GM12878 (cell line): ENCODE data around the gene SORT1. TPM values are rescaled to one million over a fixed set of nuclear protein-coding genes. Genes with fewer than 3 reads are reported as not detected.

Source experiments
- ATAC-seq: fragments of 200-7000 bp; cut with Tn5 transposase; 3 replicates; pipeline ENCODE4 v1.9.1; 2020; ENCODE audit warnings: mild to moderate bottlenecking, moderate library complexity
- BruUV-seq: library from RNA; stranded (reverse); fragments of 400-500 nt; replicated peaks from 2 replicates; lab custom pipeline; 2021; lab: Mats Ljungman, UMichigan
- CTCF ChIA-PET: fragments of 300-600 bp; sonication (Branson Sonifier 250); formaldehyde crosslinking; extraction: SDS; loops from one replicate; lab custom pipeline; 2021; ENCODE audit warnings: inconsistent platforms; lab: Yijun Ruan, JAX
- POLR2A ChIA-PET: fragments of 350-600 bp; formaldehyde crosslinking; extraction: SDS; loops from one replicate; lab custom pipeline; 2021; ENCODE audit warnings: inconsistent platforms; lab: Charles Lee
- RAD21 ChIA-PET: fragments of 300-600 bp; sonication (Branson Sonifier 250); formaldehyde crosslinking; loops from one replicate; lab custom pipeline; 2023; ENCODE audit warnings: antibody characterized with exemption; ENCODE audit not compliant: unreplicated experiment; lab: Charles Lee
- SMC1A ChIA-PET: fragments of 300-600 bp; sonication (Branson Sonifier 250); formaldehyde crosslinking; loops from one replicate; lab custom pipeline; 2023; ENCODE audit not compliant: unreplicated experiment, uncharacterized antibody; lab: Charles Lee
- DNase-seq: peaks from one replicate; pipeline ENCODE4 v3.0.0-alpha.2; 2011; ENCODE audit warnings: low read depth, low spot score
- FAIRE-seq: peaks from 3 replicates; lab custom pipeline; 2011; peaks lifted over from hg19 to GRCh38; lab: Jason Lieb, UNC
- H2AFZ ChIP-seq: 2 replicates; pipeline ENCODE4 v1.6.0; 2011; ENCODE audit warnings: low read depth, low read length, control low read depth; ENCODE audit not compliant: control insufficient read depth
- H3K27ac ChIP-seq: 2 replicates; pipeline ENCODE4 v1.5.1; 2011; ENCODE audit warnings: control low read depth; ENCODE audit not compliant: control insufficient read depth, insufficient read depth
- H3K27me3 ChIP-seq, 2 experiments: replicated peaks in 1 of 2; 2 replicates each; pipeline versions ENCODE4 v1.6.0 to v1.6.1; 2011; ENCODE audit warnings: low read length in 1 of 2; ENCODE audit not compliant: control insufficient read depth in 2 of 2, insufficient read depth in 2 of 2
- H3K36me3 ChIP-seq, 2 experiments: 2 replicates each; pipeline ENCODE4 v1.5.1; 2011; ENCODE audit warnings: low read length in 1 of 2; ENCODE audit not compliant: control insufficient read depth in 2 of 2, insufficient read depth in 2 of 2
- H3K4me1 ChIP-seq: 2 replicates; pipeline ENCODE4 v1.6.1; 2011; ENCODE audit warnings: mild to moderate bottlenecking, low read length, moderate library complexity, mixed read lengths; ENCODE audit not compliant: control insufficient read depth, insufficient read depth
- H3K4me2 ChIP-seq: 2 replicates; pipeline ENCODE4 v1.6.0; 2011; ENCODE audit warnings: control low read depth; ENCODE audit not compliant: control insufficient read depth, insufficient read depth
- H3K4me3 ChIP-seq: fragments of 200-600 bp; sonication (generic); 2 replicates; pipeline ENCODE4 v1.5.1; 2016
- H3K79me2 ChIP-seq: 2 replicates; pipeline ENCODE4 v1.6.0; 2011; ENCODE audit warnings: low read length; ENCODE audit not compliant: control insufficient read depth, insufficient read depth
- H3K9ac ChIP-seq: 2 replicates; pipeline ENCODE4 v1.8.0; 2011; ENCODE audit warnings: low read length, control low read depth, mixed read lengths; ENCODE audit not compliant: control insufficient read depth, insufficient read depth
- H3K9me3 ChIP-seq: replicated peaks from 3 replicates; pipeline ENCODE4 v1.5.1; 2011; ENCODE audit warnings: mild to moderate bottlenecking, low read length; ENCODE audit not compliant: control insufficient read depth, insufficient read depth
- H4K20me1 ChIP-seq: 2 replicates; pipeline ENCODE4 v1.6.0; 2011; ENCODE audit not compliant: control insufficient read depth, insufficient read depth
- ATF7 ChIP-seq: fragments of 450-650 bp; IDR thresholded peaks from 2 replicates; pipeline ENCODE4 v1.6.1; 2016; ENCODE audit warnings: low read depth, mild to moderate bottlenecking
- CBX5 ChIP-seq: sonication (generic); IDR thresholded peaks from 2 replicates; pipeline ENCODE4 v1.6.1; 2016; ENCODE audit warnings: low read depth, moderate library complexity, mild to moderate bottlenecking, inconsistent platforms
- DPF2 ChIP-seq: fragments of 450-650 bp; IDR thresholded peaks from 2 replicates; pipeline ENCODE4 v1.6.1; 2017; ENCODE audit warnings: mild to moderate bottlenecking
- HDAC2 ChIP-seq: fragments of 200-600 bp; sonication (generic); IDR thresholded peaks from 2 replicates; pipeline ENCODE4 v1.6.1; 2017
- MXI1 ChIP-seq: fragments of 150-350 bp; IDR thresholded peaks from 2 replicates; pipeline ENCODE4 v1.6.1; 2011; ENCODE audit warnings: low read depth, mild to moderate bottlenecking, inconsistent platforms, low read length, improper control_type of control experiment
- RFX5 ChIP-seq: IDR thresholded peaks from 2 replicates; pipeline ENCODE4 v1.6.1; 2011; ENCODE audit warnings: low read depth, low read length, improper control_type of control experiment
- RUNX3 ChIP-seq: IDR thresholded peaks from 2 replicates; pipeline ENCODE4 v1.6.1; 2012; ENCODE audit warnings: low read length, inconsistent platforms
- SREBF1 ChIP-seq: IDR thresholded peaks from 2 replicates; pipeline ENCODE4 v1.6.1; 2012; ENCODE audit warnings: mild to moderate bottlenecking, low read length
- SUPT20H ChIP-seq: IDR thresholded peaks from 2 replicates; pipeline ENCODE4 v1.6.1; 2011; ENCODE audit warnings: low read depth, mild to moderate bottlenecking, low read length, moderate library complexity, borderline replicate concordance; ENCODE audit not compliant: control insufficient read depth
- TCF7 ChIP-seq: IDR thresholded peaks from 2 replicates; pipeline ENCODE4 v1.6.1; 2014; ENCODE audit warnings: antibody characterized with exemption, borderline replicate concordance
- ZBED1 ChIP-seq: IDR thresholded peaks from 2 replicates; pipeline ENCODE4 v1.6.1; 2016; ENCODE audit warnings: borderline replicate concordance
- ZZZ3 ChIP-seq: IDR thresholded peaks from 2 replicates; pipeline ENCODE4 v1.6.1; 2011; ENCODE audit warnings: low read depth; ENCODE audit not compliant: control insufficient read depth, insufficient read length
- WGBS: methylation state at CpG from one replicate; pipeline ENCODE4 v1.1.6; 2016; ENCODE audit warnings: low lambda C conversion rate; ENCODE audit not compliant: insufficient replicate concordance, insufficient coverage; ENCODE audit errors: missing lambda C conversion rate; 5-methylcytosine and 5-hydroxymethylcytosine counted together
- in situ Hi-C: fragments of 300-500 bp; cut with MboI; formaldehyde crosslinking; loops from 9 replicates; pipeline ENCODE4 v1.14.3; 2018; ENCODE audit warnings: mixed read lengths
- intact Hi-C: fragments of 100-400 bp; cut with micrococcal nuclease; formaldehyde crosslinking; loops from one replicate; pipeline ENCODE4 v1.14.2; 2022; ENCODE audit not compliant: unreplicated experiment
- polyA plus RNA-seq, 11 experiments: library from polyadenylated mRNA; depleted of rRNA in 4 of 11; unstranded in 6 of 11; stranded (reverse) in 5 of 11; fragments of >200 nt; fragmentation: Nextera tagmentation in 4 of 11; fragmentation: Illumina TruSeq in 1 of 11; extraction: Ambion mirVana in 4 of 11; extraction: Trizol in 1 of 11; gene quantifications; 1 replicate in 1 of 11; 2 replicates in 10 of 11; pipeline versions ENCODE4 v1.2.1 to v1.2.3, GENCODE V29; 2011 to 2016; ENCODE audit warnings: inconsistent platforms in 2 of 11, missing spikeins in 2 of 11, low read depth in 1 of 11
- total RNA-seq, 4 experiments: library from RNA; depleted of rRNA in 3 of 4; stranded (reverse); fragments of >200 nt in 3 of 4; fragmentation: Illumina TruSeq in 1 of 4; extraction: Trizol in 1 of 4; gene quantifications; 2 replicates each; pipeline versions ENCODE4 v1.2.1 to v1.2.3, GENCODE V29; 2013 to 2021
- TF ChIP-seq, protein P1 (sequence below): IDR thresholded peaks from 2 replicates; pipeline ENCODE4 v1.6.1; 2011; ENCODE audit warnings: borderline replicate concordance, low read depth, mild to moderate bottlenecking, moderate library complexity, low read length; ENCODE audit not compliant: insufficient read depth, poor library complexity, severe bottlenecking
- TF ChIP-seq, protein P2 (sequence below): IDR thresholded peaks from 2 replicates; pipeline ENCODE4 v1.6.1; 2012; ENCODE audit warnings: low read depth, low read length, improper control_type of control experiment
- TF ChIP-seq, protein P3 (sequence below): fragments of 450-650 bp; IDR thresholded peaks from 2 replicates; pipeline ENCODE4 v1.6.1; 2017; ENCODE audit warnings: mild to moderate bottlenecking
- TF ChIP-seq, protein P4 (sequence below): fragments of 450-650 bp; IDR thresholded peaks from 2 replicates; pipeline ENCODE4 v1.6.1; 2017; ENCODE audit warnings: low read depth, mild to moderate bottlenecking, moderate library complexity

Gene SORT1
- total and polyA plus RNA-seq, 10 of the 15 experiments (the other 5 are each of a cell fraction or from before 2014, with no cell fraction given), result 0.06 to 1.9 (median 0.33) TPM; not detected in 1

DNA sequence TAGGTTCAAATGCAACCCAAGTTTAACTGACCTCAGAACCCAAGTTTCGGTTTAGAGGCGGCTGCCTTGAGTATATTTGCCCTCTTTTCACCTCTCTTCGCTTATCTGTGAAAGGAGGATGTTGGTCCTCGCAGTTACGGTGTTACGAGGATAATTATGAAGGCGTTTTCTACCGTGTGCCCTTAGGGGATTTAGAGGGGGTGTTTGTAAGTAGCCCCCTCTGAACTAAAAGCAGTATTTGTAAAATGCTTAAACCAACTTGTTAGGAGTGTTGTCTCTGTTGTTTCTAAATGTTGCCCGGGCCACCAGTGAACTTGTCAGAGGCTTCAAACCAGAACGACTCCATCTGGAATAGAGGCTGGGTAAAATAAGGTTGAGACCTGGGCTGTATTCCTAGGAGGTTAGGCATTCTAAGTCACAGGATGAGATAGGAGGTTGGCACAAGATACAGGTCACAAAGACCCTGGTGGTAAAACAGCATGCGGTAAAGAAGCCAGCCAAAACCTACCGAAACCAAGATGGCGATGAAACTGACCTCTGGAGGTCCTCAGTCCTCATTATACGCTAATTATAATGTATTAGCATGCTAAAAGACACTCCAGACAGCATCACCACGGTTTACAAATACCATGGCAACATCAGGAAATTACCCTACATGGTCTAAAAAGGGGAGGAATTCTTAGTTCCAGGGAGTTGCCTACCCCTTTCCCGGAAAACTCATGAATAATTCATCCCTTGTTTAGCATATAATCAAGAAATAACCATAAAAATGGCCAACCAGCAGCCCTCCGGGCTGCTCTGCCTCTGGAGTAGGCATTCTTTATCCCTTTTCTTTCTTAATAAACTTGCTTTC lies 113.7 kb downstream of the SORT1 start:
- POLR2A ChIA-PET, result no interaction called here
- Histone ChIP-seq H3K9ac (peak overlapping the region; percentile 66), H3K9me3 (no peaks in the 10 kb centered on the region), H3K27me3 (no peaks in the 10 kb centered on the region), H3K4me3 (peak overlapping the region; percentile 86), H3K36me3 (no peaks in the 10 kb centered on the region), H3K4me2 (peak overlapping the region; percentile 100), H3K79me2 (no peaks in the 10 kb centered on the region), H3K27ac (peak overlapping the region; percentile 83), H3K4me1 (peaks cover 3% of the 10 kb centered on the region), H2AFZ (peak overlapping the region; percentile 96), H4K20me1 (no peaks in the 10 kb centered on the region)
- DNase-seq, result no peak
- no TSS peak for BruUV-seq
- in situ Hi-C loops, result no loop called here
- SMC1A ChIA-PET, result interaction anchor here (3.1 kb wide), 1 partner anchor 115 kb away, joined by 19 read pairs; the partner anchor contains the start of gene SORT1
- 50% methylated on average over 17 of the region's 17 CpGs for WGBS
- TF ChIP-seq, protein P1, sequence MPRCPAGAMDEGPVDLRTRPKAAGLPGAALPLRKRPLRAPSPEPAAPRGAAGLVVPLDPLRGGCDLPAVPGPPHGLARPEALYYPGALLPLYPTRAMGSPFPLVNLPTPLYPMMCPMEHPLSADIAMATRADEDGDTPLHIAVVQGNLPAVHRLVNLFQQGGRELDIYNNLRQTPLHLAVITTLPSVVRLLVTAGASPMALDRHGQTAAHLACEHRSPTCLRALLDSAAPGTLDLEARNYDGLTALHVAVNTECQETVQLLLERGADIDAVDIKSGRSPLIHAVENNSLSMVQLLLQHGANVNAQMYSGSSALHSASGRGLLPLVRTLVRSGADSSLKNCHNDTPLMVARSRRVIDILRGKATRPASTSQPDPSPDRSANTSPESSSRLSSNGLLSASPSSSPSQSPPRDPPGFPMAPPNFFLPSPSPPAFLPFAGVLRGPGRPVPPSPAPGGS, result no peak
- TF ChIP-seq, protein P2, sequence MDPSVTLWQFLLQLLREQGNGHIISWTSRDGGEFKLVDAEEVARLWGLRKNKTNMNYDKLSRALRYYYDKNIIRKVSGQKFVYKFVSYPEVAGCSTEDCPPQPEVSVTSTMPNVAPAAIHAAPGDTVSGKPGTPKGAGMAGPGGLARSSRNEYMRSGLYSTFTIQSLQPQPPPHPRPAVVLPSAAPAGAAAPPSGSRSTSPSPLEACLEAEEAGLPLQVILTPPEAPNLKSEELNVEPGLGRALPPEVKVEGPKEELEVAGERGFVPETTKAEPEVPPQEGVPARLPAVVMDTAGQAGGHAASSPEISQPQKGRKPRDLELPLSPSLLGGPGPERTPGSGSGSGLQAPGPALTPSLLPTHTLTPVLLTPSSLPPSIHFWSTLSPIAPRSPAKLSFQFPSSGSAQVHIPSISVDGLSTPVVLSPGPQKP, result no peak
- TF ChIP-seq DPF2 (0 out of 2 replicates have a peak, but pooled peaks have one; percentile 12), RFX5 (no peak), SUPT20H (no peak), TCF7 (no peak), MXI1 (no peak), CBX5 (no peak), HDAC2 (no peak), SREBF1 (no peak), ZZZ3 (no peak), ZBED1 (no peak), RUNX3 (peak; percentile 8; the same call in 1 of the 2 replicates), ATF7 (no peak)
- TF ChIP-seq, protein P3, sequence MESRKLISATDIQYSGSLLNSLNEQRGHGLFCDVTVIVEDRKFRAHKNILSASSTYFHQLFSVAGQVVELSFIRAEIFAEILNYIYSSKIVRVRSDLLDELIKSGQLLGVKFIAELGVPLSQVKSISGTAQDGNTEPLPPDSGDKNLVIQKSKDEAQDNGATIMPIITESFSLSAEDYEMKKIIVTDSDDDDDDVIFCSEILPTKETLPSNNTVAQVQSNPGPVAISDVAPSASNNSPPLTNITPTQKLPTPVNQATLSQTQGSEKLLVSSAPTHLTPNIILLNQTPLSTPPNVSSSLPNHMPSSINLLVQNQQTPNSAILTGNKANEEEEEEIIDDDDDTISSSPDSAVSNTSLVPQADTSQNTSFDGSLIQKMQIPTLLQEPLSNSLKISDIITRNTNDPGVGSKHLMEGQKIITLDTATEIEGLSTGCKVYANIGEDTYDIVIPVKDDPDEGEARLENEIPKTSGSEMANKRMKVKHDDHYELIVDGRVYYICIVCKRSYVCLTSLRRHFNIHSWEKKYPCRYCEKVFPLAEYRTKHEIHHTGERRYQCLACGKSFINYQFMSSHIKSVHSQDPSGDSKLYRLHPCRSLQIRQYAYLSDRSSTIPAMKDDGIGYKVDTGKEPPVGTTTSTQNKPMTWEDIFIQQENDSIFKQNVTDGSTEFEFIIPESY, result no peak
- TF ChIP-seq, protein P4, sequence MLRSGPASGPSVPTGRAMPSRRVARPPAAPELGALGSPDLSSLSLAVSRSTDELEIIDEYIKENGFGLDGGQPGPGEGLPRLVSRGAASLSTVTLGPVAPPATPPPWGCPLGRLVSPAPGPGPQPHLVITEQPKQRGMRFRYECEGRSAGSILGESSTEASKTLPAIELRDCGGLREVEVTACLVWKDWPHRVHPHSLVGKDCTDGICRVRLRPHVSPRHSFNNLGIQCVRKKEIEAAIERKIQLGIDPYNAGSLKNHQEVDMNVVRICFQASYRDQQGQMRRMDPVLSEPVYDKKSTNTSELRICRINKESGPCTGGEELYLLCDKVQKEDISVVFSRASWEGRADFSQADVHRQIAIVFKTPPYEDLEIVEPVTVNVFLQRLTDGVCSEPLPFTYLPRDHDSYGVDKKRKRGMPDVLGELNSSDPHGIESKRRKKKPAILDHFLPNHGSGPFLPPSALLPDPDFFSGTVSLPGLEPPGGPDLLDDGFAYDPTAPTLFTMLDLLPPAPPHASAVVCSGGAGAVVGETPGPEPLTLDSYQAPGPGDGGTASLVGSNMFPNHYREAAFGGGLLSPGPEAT, result no peak
- no peak; the same call in 2 of the 3 replicates for ATAC-seq
- intact Hi-C loops, result no loop called here
- CTCF ChIA-PET, result interaction anchor here (1.6 to 2.1 kb wide), 2 partner anchors 107 to 115 kb away, joined by 11 to 31 read pairs; partner anchors contain the start of gene SORT1
- RAD21 ChIA-PET, result interaction anchor here (1.0 to 3.3 kb wide), 4 partner anchors 115 to 265 kb away, joined by 3 to 21 read pairs (median 8); partner anchors contain the start of genes GNAI3 and SORT1
- no peak for FAIRE-seq
